HepG2 (cell line): ENCODE results near the gene LRRN4CL. TPM values are rescaled to one million over a fixed set of nuclear protein-coding genes. Genes with fewer than 3 reads are reported as not detected.

Source experiments
- ATAC-seq: fragments of 200-7000 bp; cut with Tn5 transposase; 3 replicates; pipeline ENCODE4 v1.9.1; 2020; ENCODE audit warnings: mild to moderate bottlenecking, moderate library complexity
- BruUV-seq: library from RNA; stranded (reverse); fragments of 400-500 nt; replicated peaks from 2 replicates; lab custom pipeline; 2021; lab: Mats Ljungman, UMichigan
- CTCF ChIA-PET: fragments of 300-600 bp; formaldehyde crosslinking; extraction: SDS; loops from one replicate; lab custom pipeline; 2021; ENCODE audit warnings: low total read pairs, inconsistent platforms, low intra/inter-chr PET ratio; lab: Yijun Ruan, JAX
- POLR2A ChIA-PET: fragments of 350-600 bp; sonication (Branson Sonifier 250); formaldehyde crosslinking; loops from one replicate; lab custom pipeline; 2020; ENCODE audit warnings: antibody characterized with exemption, inconsistent platforms; lab: Yijun Ruan, JAX
- DNase-seq: peaks from one replicate; pipeline ENCODE4 v3.0.0-alpha.2; 2015; ENCODE audit warnings: low spot score
- FAIRE-seq: peaks from 3 replicates; lab custom pipeline; 2011; peaks lifted over from hg19 to GRCh38; lab: Jason Lieb, UNC
- H2AFZ ChIP-seq: one replicate; pipeline ENCODE4 v1.6.1; 2011; ENCODE audit warnings: low read length, inconsistent platforms
- H3K27ac ChIP-seq: fragments of 300-600 bp; 3 replicates; pipeline ENCODE4 v1.8.0; 2011; ENCODE audit warnings: mixed run types, mild to moderate bottlenecking, mixed read lengths, low read length, inconsistent platforms; ENCODE audit not compliant: insufficient read depth; ENCODE audit errors: extremely low read length
- H3K27me3 ChIP-seq, 2 experiments: fragments of 200-600 bp in 1 of 2; 2 replicates in 1 of 2; 3 replicates in 1 of 2; pipeline versions ENCODE4 v1.6.0 to v1.8.0; 2011; ENCODE audit warnings: low read length in 2 of 2, mild to moderate bottlenecking in 2 of 2, moderate library complexity in 2 of 2, inconsistent platforms in 1 of 2; ENCODE audit not compliant: insufficient read depth in 2 of 2, control insufficient read depth in 1 of 2
- H3K36me3 ChIP-seq, 2 experiments: fragments of 200-600 bp in 1 of 2; replicated peaks in 1 of 2; 2 replicates in 1 of 2; 3 replicates in 1 of 2; pipeline versions ENCODE4 v1.5.1 to v1.8.0; 2011; ENCODE audit warnings: low read length in 2 of 2, inconsistent platforms in 1 of 2; ENCODE audit not compliant: insufficient read depth in 2 of 2, control insufficient read depth in 1 of 2
- H3K4me1 ChIP-seq: 2 replicates; pipeline ENCODE4 v1.5.1; 2012; ENCODE audit warnings: low read length, inconsistent platforms; ENCODE audit not compliant: insufficient read depth
- H3K4me2 ChIP-seq: 2 replicates; pipeline ENCODE4 v1.6.0; 2011; ENCODE audit warnings: low read depth, low read length, inconsistent platforms
- H3K4me3 ChIP-seq, 3 experiments: fragments of 200-600 bp in 1 of 3; sonication (generic), shearing (Covaris generic) in 1 of 3; replicated peaks in 1 of 3; 2 replicates each; pipeline ENCODE4 v1.5.1; 2011 to 2016; ENCODE audit warnings: low read length in 3 of 3, inconsistent platforms in 2 of 3, low read depth in 2 of 3, mild to moderate bottlenecking in 2 of 3, control low read depth in 1 of 3, mixed read lengths in 1 of 3; ENCODE audit not compliant: insufficient read depth in 1 of 3
- H3K79me2 ChIP-seq: one replicate; pipeline ENCODE4 v1.6.1; 2011; ENCODE audit warnings: low read length, inconsistent platforms; ENCODE audit not compliant: insufficient read depth
- H3K9ac ChIP-seq: 2 replicates; pipeline ENCODE4 v1.6.0; 2011; ENCODE audit warnings: mild to moderate bottlenecking, low read depth, low read length, inconsistent platforms; ENCODE audit not compliant: insufficient read depth
- H3K9me3 ChIP-seq: 2 replicates; pipeline ENCODE4 v1.5.1; 2012; ENCODE audit warnings: mild to moderate bottlenecking, low read length
- H4K20me1 ChIP-seq: 2 replicates; pipeline ENCODE4 v1.6.0; 2011; ENCODE audit warnings: inconsistent platforms, mild to moderate bottlenecking, low read length, moderate library complexity; ENCODE audit not compliant: insufficient read depth
- E2F5 ChIP-seq: sonication (generic); formaldehyde crosslinking; conservative IDR thresholded peaks from 2 replicates; pipeline ENCODE4 v1.4.0; 2020; ENCODE audit warnings: missing genetic modification reagents
- MBD4 ChIP-seq: IDR thresholded peaks from 2 replicates; pipeline ENCODE4 v1.6.1; 2012; ENCODE audit warnings: low read length, inconsistent platforms, borderline replicate concordance
- NONO ChIP-seq, 2 experiments: fragments of 450-650 bp in 1 of 2; sonication (generic) in 1 of 2; formaldehyde crosslinking in 1 of 2; IDR thresholded peaks in 1 of 2; conservative IDR thresholded peaks in 1 of 2; 2 replicates each; pipeline versions ENCODE4 v1.6.1 to v1.8.0; 2017 to 2022; ENCODE audit warnings: mild to moderate bottlenecking in 1 of 2, missing genetic modification reagents in 1 of 2, moderate library complexity in 1 of 2
- NRL ChIP-seq: sonication (generic); formaldehyde crosslinking; IDR thresholded peaks from 2 replicates; pipeline ENCODE4 v1.5.0; 2020; ENCODE audit warnings: missing genetic modification reagents, mild to moderate bottlenecking, moderate library complexity, borderline replicate concordance
- SOX5 ChIP-seq: IDR thresholded peaks from 2 replicates; pipeline ENCODE4 v1.6.1; 2016; ENCODE audit warnings: borderline replicate concordance
- ZNF235 ChIP-seq: sonication (generic); formaldehyde crosslinking; IDR thresholded peaks from 2 replicates; pipeline ENCODE4 v1.8.1; 2023; ENCODE audit warnings: mild to moderate bottlenecking, missing genetic modification reagents, borderline replicate concordance
- ZNF263 ChIP-seq: sonication (generic); formaldehyde crosslinking; IDR thresholded peaks from 2 replicates; pipeline ENCODE4 v1.4.0; 2020; ENCODE audit warnings: missing genetic modification reagents
- ZNF274 ChIP-seq: sonication (generic); formaldehyde crosslinking; IDR thresholded peaks from 2 replicates; pipeline ENCODE4 v1.5.1; 2020; ENCODE audit warnings: mild to moderate bottlenecking, missing genetic modification reagents
- ZNF512 ChIP-seq: sonication (generic); formaldehyde crosslinking; IDR thresholded peaks from 2 replicates; pipeline ENCODE4 v1.4.0; 2020; ENCODE audit warnings: mild to moderate bottlenecking, missing genetic modification reagents
- WGBS: methylation state at CpG from one replicate; pipeline ENCODE4 v1.1.6; 2017; ENCODE audit warnings: low lambda C conversion rate; 5-methylcytosine and 5-hydroxymethylcytosine counted together
- in situ Hi-C: cut with HindIII; loops from 2 replicates; pipeline ENCODE4 v1.10.0; 2017; ENCODE audit warnings: low pct_unique_long_range_greater_than_20kb; ENCODE audit not compliant: extremely low pct_ligation_motif_present
- intact Hi-C: fragments of 100-400 bp; cut with micrococcal nuclease; formaldehyde crosslinking; loops from one replicate; pipeline ENCODE4 v1.10.0; 2022; ENCODE audit not compliant: unreplicated experiment
- polyA plus RNA-seq, 8 experiments: library from polyadenylated mRNA; depleted of rRNA in 3 of 8; stranded (reverse) in 7 of 8; unstranded in 1 of 8; fragments of >200 nt; fragmentation: Illumina TruSeq in 4 of 8; extraction: Trizol in 4 of 8; gene quantifications; 2 replicates each; pipeline versions ENCODE4 v1.2.1 to v1.2.3, GENCODE V29; 2011 to 2016; ENCODE audit warnings: low read depth in 4 of 8, missing spikeins in 1 of 8, mixed read lengths in 1 of 8; ENCODE audit not compliant: insufficient read depth in 1 of 8
- total RNA-seq, 5 experiments: library from RNA; depleted of rRNA; stranded (reverse); fragments of >200 nt; fragmentation: Illumina TruSeq; extraction: Trizol; gene quantifications; 2 replicates each; pipeline ENCODE4 v1.2.3, GENCODE V29; 2016; ENCODE audit warnings: low read depth in 1 of 5
- TF ChIP-seq, protein P1 (sequence below): IDR thresholded peaks from 2 replicates; pipeline ENCODE4 v1.6.1; 2016; ENCODE audit warnings: control low read depth
- TF ChIP-seq, protein P2 (sequence below): sonication (generic); formaldehyde crosslinking; IDR thresholded peaks from 2 replicates; pipeline ENCODE4 v1.8.1; 2022; ENCODE audit warnings: mild to moderate bottlenecking, missing genetic modification reagents

The LRRN4CL gene
- total and polyA plus RNA-seq, 2 of the 13 experiments (the other 11 are each of a cell fraction or from before 2014, with no cell fraction given) = 0.11 TPM; not detected in 1

- DNase-seq (no peak), FAIRE-seq (no peak), ATAC-seq (no peak)
- no peak for TF ChIP-seq ZNF512 (CRISPR knock-in tag)
- no peak for TF ChIP-seq SOX5
- no peak for TF ChIP-seq ZNF235
- 74% methylated on average over 2 of the region's 2 CpGs for WGBS
- Histone ChIP-seq H3K4me2 (peak overlapping the region; percentile 76), H3K27me3 (no peaks in the 10 kb centered on the region; a peak in 1 of 5 replicates), H3K79me2 (peaks cover 26% of the 10 kb centered on the region), H2AFZ (no peak overlapping the region), H3K4me3 (peak overlapping the region in 2 of 3 experiments; percentile 3 to 98; a peak in 2 of 6 replicates), H3K27ac (peak overlapping the region; percentile 29), H3K9ac (peak overlapping the region; percentile 96; the same call in 1 of the 2 replicates), H3K36me3 (peaks cover 0 to 7% of the 10 kb centered on the region in 2 experiments; a peak in 1 of 5 replicates), H4K20me1 (no peaks in the 10 kb centered on the region; the same call in 1 of the 2 replicates), H3K9me3 (no peaks in the 10 kb centered on the region), H3K4me1 (peaks cover 59% of the 10 kb centered on the region)
- in situ Hi-C loops (no loop called here), intact Hi-C loops (no loop called here)
- ChIA-PET CTCF (no interaction called here), POLR2A (interaction anchor here (0.8 to 6.6 kb wide), 8 partner anchors 7 to 99 kb away, joined by 3 to 64 read pairs (median 19); partner anchors contain the start of genes C11orf98, CSKMT, EEF1G and GANAB)
- BruUV-seq = no TSS peak
These were observed 16.2 kb downstream of the LRRN4CL start for GRCh38 chr11:62673196-62673525.

DNA sequence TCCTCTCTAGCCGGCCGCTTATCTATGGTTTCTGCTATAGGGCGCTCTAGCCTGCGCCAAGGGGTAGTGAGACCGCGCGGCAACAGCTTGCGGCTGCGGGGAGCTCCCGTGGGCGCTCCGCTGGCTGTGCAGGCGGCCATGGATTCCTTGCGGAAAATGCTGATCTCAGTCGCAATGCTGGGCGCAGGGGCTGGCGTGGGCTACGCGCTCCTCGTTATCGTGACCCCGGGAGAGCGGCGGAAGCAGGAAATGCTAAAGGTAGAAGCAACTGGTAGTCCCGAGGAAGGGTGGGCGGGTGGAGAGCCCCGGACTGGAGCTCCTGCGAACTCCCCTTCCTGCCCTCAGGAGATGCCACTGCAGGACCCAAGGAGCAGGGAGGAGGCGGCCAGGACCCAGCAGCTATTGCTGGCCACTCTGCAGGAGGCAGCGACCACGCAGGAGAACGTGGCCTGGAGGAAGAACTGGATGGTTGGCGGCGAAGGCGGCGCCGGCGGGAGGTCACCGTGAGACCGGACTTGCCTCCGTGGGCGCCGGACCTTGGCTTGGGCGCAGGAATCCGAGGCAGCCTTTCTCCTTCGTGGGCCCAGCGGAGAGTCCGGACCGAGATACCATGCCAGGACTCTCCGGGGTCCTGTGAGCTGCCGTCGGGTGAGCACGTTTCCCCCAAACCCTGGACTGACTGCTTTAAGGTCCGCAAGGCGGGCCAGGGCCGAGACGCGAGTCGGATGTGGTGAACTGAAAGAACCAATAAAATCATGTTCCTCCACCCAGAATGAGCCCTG, 17.5 kb downstream of the LRRN4CL start, which contains the start of the genes LBHD1 and UQCC3:
LBHD1 (minus strand) TSS at position 660 of the 782 bp plus-strand sequence. CDS start 2,236 bp downstream, outside the sequence.
UQCC3 (plus strand) TSS at position 66 of the 782 bp plus-strand sequence; CDS start at position 139, 73 bp downstream.
- DNase-seq = peak; percentile 79
- BruUV-seq = TSS peak; percentile 49
- peak; percentile 66 for FAIRE-seq
- in situ Hi-C loops = no loop called here
- ChIA-PET CTCF (no interaction called here), POLR2A (interaction anchor here (0.9 to 6.6 kb wide), 32 partner anchors 8 to 247 kb away, joined by 3 to 53 read pairs (median 6); partner anchors contain the start of genes AHNAK, B3GAT3, EEF1G and GANAB)
- H4K20me1 ChIP-seq = no peaks in the 10 kb centered on the region; the same call in 1 of the 2 replicates
- H3K27me3 ChIP-seq = no peaks in the 10 kb centered on the region; a peak in 1 of 5 replicates
- WGBS = 0% methylated on average over 8 of the region's 59 CpGs
- H3K4me1 ChIP-seq = peaks cover 59% of the 10 kb centered on the region
- peak within 1 kb of the TSS; percentile 90 for H3K27ac ChIP-seq
- ATAC-seq = peak; percentile 83
- intact Hi-C loops = no loop called here
- H2AFZ ChIP-seq = peak within 1 kb of the TSS; percentile 80
- H3K9me3 ChIP-seq = no peaks in the 10 kb centered on the region
- peaks cover 0 to 12% of the 10 kb centered on the region in 2 experiments; a peak in 2 of 5 replicates for H3K36me3 ChIP-seq
- H3K4me2 ChIP-seq = peak within 1 kb of the TSS; percentile 76
- peaks cover 31% of the 10 kb centered on the region for H3K79me2 ChIP-seq
- H3K4me3 ChIP-seq = peak within 1 kb of the TSS; percentile 76 to 98 (median 91)
- H3K9ac ChIP-seq = peak within 1 kb of the TSS; percentile 96
- no peak for TF ChIP-seq MBD4
- no peak for TF ChIP-seq NONO (IDR thresholded peaks at IDR 0.05)
- peak; percentile 94 for TF ChIP-seq NONO (CRISPR knock-in tag; conservative IDR thresholded peaks at IDR 0.05)
- TF ChIP-seq, protein P1, sequence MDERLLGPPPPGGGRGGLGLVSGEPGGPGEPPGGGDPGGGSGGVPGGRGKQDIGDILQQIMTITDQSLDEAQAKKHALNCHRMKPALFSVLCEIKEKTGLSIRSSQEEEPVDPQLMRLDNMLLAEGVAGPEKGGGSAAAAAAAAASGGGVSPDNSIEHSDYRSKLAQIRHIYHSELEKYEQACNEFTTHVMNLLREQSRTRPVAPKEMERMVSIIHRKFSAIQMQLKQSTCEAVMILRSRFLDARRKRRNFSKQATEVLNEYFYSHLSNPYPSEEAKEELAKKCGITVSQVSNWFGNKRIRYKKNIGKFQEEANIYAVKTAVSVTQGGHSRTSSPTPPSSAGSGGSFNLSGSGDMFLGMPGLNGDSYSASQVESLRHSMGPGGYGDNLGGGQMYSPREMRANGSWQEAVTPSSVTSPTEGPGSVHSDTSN (CRISPR knock-in tag) = no peak; the same call in 1 of the 2 replicates
- TF ChIP-seq ZNF263 (CRISPR knock-in tag) = no peak
- TF ChIP-seq NRL (CRISPR knock-in tag) = peak; percentile 82; the same call in 1 of the 2 replicates
- no peak for TF ChIP-seq ZNF274 (CRISPR knock-in tag)
- TF ChIP-seq E2F5 = no peak
- TF ChIP-seq, protein P2, sequence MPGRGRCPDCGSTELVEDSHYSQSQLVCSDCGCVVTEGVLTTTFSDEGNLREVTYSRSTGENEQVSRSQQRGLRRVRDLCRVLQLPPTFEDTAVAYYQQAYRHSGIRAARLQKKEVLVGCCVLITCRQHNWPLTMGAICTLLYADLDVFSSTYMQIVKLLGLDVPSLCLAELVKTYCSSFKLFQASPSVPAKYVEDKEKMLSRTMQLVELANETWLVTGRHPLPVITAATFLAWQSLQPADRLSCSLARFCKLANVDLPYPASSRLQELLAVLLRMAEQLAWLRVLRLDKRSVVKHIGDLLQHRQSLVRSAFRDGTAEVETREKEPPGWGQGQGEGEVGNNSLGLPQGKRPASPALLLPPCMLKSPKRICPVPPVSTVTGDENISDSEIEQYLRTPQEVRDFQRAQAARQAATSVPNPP (CRISPR knock-in tag) = 0 out of 2 replicates have a peak, but pooled peaks have one; percentile 52
